ENCODE results near the gene SND1. TPM values are rescaled to one million over a fixed set of nuclear protein-coding genes. Genes with fewer than 3 reads are reported as not detected.

SND1 gene
- total and polyA plus RNA-seq, 2 of the 4 experiments (the other 2 are of a cell fraction), result 154 to 294 TPM

- Histone ChIP-seq H4K5ac (ENCODE audit: low read depth, low read length) (no peak overlapping the region), H3K9me1 (ENCODE audit: insufficient read depth, low read length) (peaks cover 8% of the 10 kb centered on the region; the same call in 1 of the 2 replicates), H3K79me1 (ENCODE audit: low read depth in 1 of 2, low read length in 2 of 2) (peaks cover 18 to 64% of the 10 kb centered on the region in 2 experiments; a peak in 3 of 4 replicates), H4K20me1 (ENCODE audit: insufficient read depth, low read length) (peaks cover 11% of the 10 kb centered on the region; the same call in 1 of the 2 replicates), H3K18ac (ENCODE audit: low read depth, low read length) (no peak overlapping the region), H2BK20ac (ENCODE audit: low read depth, low read length) (no peak overlapping the region), H3K14ac (replicated peaks; ENCODE audit: low read depth, low read length) (no peak overlapping the region), H3K4me2 (ENCODE audit: low read depth, low read length) (no peak overlapping the region), H2BK120ac (ENCODE audit: low read depth, low read length) (no peak overlapping the region), H3K56ac (ENCODE audit: extremely low read depth, insufficient read depth, low read length) (no peak overlapping the region), H3K36me3 (ENCODE audit: control insufficient read depth, insufficient read depth, low read length) (peaks cover 5% of the 10 kb centered on the region), H3K9ac (ENCODE audit: low read depth, low read length) (no peak overlapping the region), H2BK15ac (ENCODE audit: low read depth, low read length) (no peak overlapping the region), H4K8ac (ENCODE audit: low read depth in 2 of 2, low read length in 2 of 2) (no peak overlapping the region), H2AFZ (replicated peaks; ENCODE audit: low read length, poor library complexity) (no peak overlapping the region), H2AK9ac (replicated peaks; ENCODE audit: low read depth, low read length, poor library complexity) (no peak overlapping the region), H2BK5ac (ENCODE audit: low read depth, low read length, poor library complexity, severe bottlenecking) (no peak overlapping the region), H2AK5ac (ENCODE audit: low read depth, low read length) (no peak overlapping the region), H3K4me3 (ENCODE audit: insufficient read depth, low read depth, low read length) (no peak overlapping the region), H3K4me1 (ENCODE audit: control insufficient read depth, insufficient read depth, low read length) (peaks cover 8% of the 10 kb centered on the region; the same call in 1 of the 2 replicates), H3K4ac (ENCODE audit: low read depth, low read length) (no peak overlapping the region), H3K27me3 (ENCODE audit: control insufficient read depth, insufficient read depth, low read length) (no peaks in the 10 kb centered on the region), H3K27ac (ENCODE audit: insufficient read depth, low read length) (no peak overlapping the region), H4K91ac (ENCODE audit: insufficient read depth, low read depth, low read length) (no peak overlapping the region), H3K23ac (ENCODE audit: low read depth, low read length) (no peak overlapping the region), H3K9me3 (ENCODE audit: control insufficient read depth, insufficient read depth, low read length) (no peaks in the 10 kb centered on the region)
- POLR2A ChIA-PET (ENCODE audit: unreplicated experiment), result no interaction called here
- intact Hi-C loops (cut with micrococcal nuclease), result no loop called here
- in situ Hi-C loops (cut with MboI; ENCODE audit: low sequenced_read_pairs), result no loop called here
- BruUV-seq (replicated peaks), result no TSS peak
- TF ChIP-seq FOS (IDR thresholded peaks at IDR 0.05; ENCODE audit: low read depth, low read length) (no peak), MAZ (IDR thresholded peaks at IDR 0.05; ENCODE audit: borderline replicate concordance, low read depth, low read length) (no peak), POLR2A (IDR thresholded peaks at IDR 0.05; ENCODE audit: low read depth, low read length) (no peak), CEBPB (IDR thresholded peaks at IDR 0.05; ENCODE audit: low read depth, low read length) (no peak), CHD1 (IDR thresholded peaks at IDR 0.05; ENCODE audit: low read depth, low read length) (no peak), RFX5 (IDR thresholded peaks at IDR 0.05; ENCODE audit: low read depth, low read length) (no peak), MAFK (IDR thresholded peaks at IDR 0.05; ENCODE audit: low read depth, low read length) (no peak), RCOR1 (IDR thresholded peaks at IDR 0.05; ENCODE audit: insufficient replicate concordance, low read length) (no peak), SMC3 (IDR thresholded peaks at IDR 0.05; ENCODE audit: low read depth, low read length) (no peak), USF2 (IDR thresholded peaks at IDR 0.05; ENCODE audit: low read depth, low read length) (no peak), BHLHE40 (IDR thresholded peaks at IDR 0.05; ENCODE audit: low read depth, low read length) (no peak), RAD21 (IDR thresholded peaks at IDR 0.05; ENCODE audit: low read length) (no peak), NFE2L2 (IDR thresholded peaks at IDR 0.05; ENCODE audit: low read depth, low read length) (no peak), MXI1 (IDR thresholded peaks at IDR 0.05; ENCODE audit: borderline replicate concordance, low read depth, low read length) (no peak)
- TF ChIP-seq, protein P1, sequence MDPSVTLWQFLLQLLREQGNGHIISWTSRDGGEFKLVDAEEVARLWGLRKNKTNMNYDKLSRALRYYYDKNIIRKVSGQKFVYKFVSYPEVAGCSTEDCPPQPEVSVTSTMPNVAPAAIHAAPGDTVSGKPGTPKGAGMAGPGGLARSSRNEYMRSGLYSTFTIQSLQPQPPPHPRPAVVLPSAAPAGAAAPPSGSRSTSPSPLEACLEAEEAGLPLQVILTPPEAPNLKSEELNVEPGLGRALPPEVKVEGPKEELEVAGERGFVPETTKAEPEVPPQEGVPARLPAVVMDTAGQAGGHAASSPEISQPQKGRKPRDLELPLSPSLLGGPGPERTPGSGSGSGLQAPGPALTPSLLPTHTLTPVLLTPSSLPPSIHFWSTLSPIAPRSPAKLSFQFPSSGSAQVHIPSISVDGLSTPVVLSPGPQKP (IDR thresholded peaks at IDR 0.05; ENCODE audit: borderline replicate concordance, low read depth, low read length), result no peak
- TF ChIP-seq, protein P2, sequence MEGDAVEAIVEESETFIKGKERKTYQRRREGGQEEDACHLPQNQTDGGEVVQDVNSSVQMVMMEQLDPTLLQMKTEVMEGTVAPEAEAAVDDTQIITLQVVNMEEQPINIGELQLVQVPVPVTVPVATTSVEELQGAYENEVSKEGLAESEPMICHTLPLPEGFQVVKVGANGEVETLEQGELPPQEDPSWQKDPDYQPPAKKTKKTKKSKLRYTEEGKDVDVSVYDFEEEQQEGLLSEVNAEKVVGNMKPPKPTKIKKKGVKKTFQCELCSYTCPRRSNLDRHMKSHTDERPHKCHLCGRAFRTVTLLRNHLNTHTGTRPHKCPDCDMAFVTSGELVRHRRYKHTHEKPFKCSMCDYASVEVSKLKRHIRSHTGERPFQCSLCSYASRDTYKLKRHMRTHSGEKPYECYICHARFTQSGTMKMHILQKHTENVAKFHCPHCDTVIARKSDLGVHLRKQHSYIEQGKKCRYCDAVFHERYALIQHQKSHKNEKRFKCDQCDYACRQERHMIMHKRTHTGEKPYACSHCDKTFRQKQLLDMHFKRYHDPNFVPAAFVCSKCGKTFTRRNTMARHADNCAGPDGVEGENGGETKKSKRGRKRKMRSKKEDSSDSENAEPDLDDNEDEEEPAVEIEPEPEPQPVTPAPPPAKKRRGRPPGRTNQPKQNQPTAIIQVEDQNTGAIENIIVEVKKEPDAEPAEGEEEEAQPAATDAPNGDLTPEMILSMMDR (conservative IDR thresholded peaks at IDR 0.05; ENCODE audit: low read depth, low read length), result no peak
- no peak for DNase-seq
- ATAC-seq (ENCODE audit: low read depth), result no peak
- CTCF ChIA-PET, result interaction anchor here (0.6 kb wide), 1 partner anchor 62 kb away, joined by 3 read pairs; no protein-coding TSS in a partner anchor
- WGBS, 2 experiments (ENCODE audit: extremely low coverage in 2 of 2, insufficient read length in 1 of 2), result no CpG with 5 or more reads among the region's 2 CpGs
- dilution Hi-C loops (cut with HindIII; ENCODE audit: low sequenced_read_pairs, unreplicated experiment), result no loop called here
Measured at GRCh38 chr7:127854383-127854782, 202.4 kb downstream of the SND1 start.
